ENCODE results near the gene SYT14. TPM values are rescaled to one million over a fixed set of nuclear protein-coding genes. Genes with fewer than 3 reads are reported as not detected.

The SYT14 gene
- total RNA-seq, 1 experiment from 2014 or later: 12.0 TPM

GRCh38 chr1:210117198-210117597 is 179.2 kb downstream of the SYT14 start (continued):
- TF ChIP-seq ZNF121 (CRISPR knock-in tag; IDR thresholded peaks at IDR 0.05) (no peak), OVOL2 (CRISPR knock-in tag; IDR thresholded peaks at IDR 0.05; ENCODE audit: borderline replicate concordance) (no peak), ETV6 (CRISPR knock-in tag; IDR thresholded peaks at IDR 0.05) (no peak), ZNF416 (CRISPR knock-in tag; IDR thresholded peaks at IDR 0.05) (no peak)

GRCh38 chr1:210117681-210118170 is 179.7 kb downstream of the SYT14 start:
- DNase-seq (ENCODE audit: low spot score) (no peak), ATAC-seq (no peak)
- Mint-ChIP-seq H3K9me3 (0 out of 2 replicates have a peak, but pooled peaks cover 3% of the 10 kb centered on the region), H3K27me3 (ENCODE audit: low read depth) (no peaks in the 10 kb centered on the region), H3K4me3 (no peak overlapping the region), H3K36me3 (no peaks in the 10 kb centered on the region), H3K4me1 (peaks cover 21% of the 10 kb centered on the region), H3K27ac (no peak overlapping the region)
- ChIA-PET POLR2A (no interaction called here), CTCF (no interaction called here)
- TF ChIP-seq, protein P1, sequence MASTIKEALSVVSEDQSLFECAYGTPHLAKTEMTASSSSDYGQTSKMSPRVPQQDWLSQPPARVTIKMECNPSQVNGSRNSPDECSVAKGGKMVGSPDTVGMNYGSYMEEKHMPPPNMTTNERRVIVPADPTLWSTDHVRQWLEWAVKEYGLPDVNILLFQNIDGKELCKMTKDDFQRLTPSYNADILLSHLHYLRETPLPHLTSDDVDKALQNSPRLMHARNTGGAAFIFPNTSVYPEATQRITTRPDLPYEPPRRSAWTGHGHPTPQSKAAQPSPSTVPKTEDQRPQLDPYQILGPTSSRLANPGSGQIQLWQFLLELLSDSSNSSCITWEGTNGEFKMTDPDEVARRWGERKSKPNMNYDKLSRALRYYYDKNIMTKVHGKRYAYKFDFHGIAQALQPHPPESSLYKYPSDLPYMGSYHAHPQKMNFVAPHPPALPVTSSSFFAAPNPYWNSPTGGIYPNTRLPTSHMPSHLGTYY (CRISPR knock-in tag; IDR thresholded peaks at IDR 0.05): no peak
- TF ChIP-seq, protein P2, sequence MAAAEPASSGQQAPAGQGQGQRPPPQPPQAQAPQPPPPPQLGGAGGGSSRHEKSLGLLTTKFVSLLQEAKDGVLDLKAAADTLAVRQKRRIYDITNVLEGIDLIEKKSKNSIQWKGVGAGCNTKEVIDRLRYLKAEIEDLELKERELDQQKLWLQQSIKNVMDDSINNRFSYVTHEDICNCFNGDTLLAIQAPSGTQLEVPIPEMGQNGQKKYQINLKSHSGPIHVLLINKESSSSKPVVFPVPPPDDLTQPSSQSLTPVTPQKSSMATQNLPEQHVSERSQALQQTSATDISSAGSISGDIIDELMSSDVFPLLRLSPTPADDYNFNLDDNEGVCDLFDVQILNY (CRISPR knock-in tag; IDR thresholded peaks at IDR 0.05): no peak
- no peak for TF ChIP-seq ZNF532 (CRISPR knock-in tag; IDR thresholded peaks at IDR 0.05; ENCODE audit: borderline replicate concordance)
- TF ChIP-seq, protein P3, sequence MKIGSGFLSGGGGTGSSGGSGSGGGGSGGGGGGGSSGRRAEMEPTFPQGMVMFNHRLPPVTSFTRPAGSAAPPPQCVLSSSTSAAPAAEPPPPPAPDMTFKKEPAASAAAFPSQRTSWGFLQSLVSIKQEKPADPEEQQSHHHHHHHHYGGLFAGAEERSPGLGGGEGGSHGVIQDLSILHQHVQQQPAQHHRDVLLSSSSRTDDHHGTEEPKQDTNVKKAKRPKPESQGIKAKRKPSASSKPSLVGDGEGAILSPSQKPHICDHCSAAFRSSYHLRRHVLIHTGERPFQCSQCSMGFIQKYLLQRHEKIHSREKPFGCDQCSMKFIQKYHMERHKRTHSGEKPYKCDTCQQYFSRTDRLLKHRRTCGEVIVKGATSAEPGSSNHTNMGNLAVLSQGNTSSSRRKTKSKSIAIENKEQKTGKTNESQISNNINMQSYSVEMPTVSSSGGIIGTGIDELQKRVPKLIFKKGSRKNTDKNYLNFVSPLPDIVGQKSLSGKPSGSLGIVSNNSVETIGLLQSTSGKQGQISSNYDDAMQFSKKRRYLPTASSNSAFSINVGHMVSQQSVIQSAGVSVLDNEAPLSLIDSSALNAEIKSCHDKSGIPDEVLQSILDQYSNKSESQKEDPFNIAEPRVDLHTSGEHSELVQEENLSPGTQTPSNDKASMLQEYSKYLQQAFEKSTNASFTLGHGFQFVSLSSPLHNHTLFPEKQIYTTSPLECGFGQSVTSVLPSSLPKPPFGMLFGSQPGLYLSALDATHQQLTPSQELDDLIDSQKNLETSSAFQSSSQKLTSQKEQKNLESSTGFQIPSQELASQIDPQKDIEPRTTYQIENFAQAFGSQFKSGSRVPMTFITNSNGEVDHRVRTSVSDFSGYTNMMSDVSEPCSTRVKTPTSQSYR (CRISPR knock-in tag; IDR thresholded peaks at IDR 0.05): no peak
- TF ChIP-seq ZNF317 (CRISPR knock-in tag; IDR thresholded peaks at IDR 0.05; ENCODE audit: borderline replicate concordance, low read depth): no peak
- no peak for TF ChIP-seq ZNF416 (CRISPR knock-in tag; IDR thresholded peaks at IDR 0.05)

DNA sequence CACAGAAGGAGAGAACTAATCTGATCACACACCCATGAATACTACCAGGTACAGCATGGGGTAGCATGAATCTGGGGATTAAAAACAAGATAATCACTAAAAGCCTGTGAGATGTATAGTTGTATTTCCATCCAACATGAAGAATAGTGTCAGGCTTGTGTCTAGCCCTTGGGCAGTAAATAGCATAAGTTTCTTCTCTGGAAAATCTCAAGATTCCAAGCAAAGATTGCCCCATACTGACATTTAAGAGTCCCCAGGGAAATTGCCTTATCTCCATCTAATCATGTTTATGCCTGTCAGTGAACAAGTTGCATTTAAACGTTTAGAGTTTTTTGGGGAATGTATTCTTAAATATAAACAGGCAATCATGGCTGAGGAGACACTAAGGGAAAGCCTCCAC is 185.4 kb downstream of the SYT14 start:
- DNase-seq (ENCODE audit: low spot score): no peak
- ATAC-seq: no peak
- no peak for TF ChIP-seq TCF7 (CRISPR knock-in tag; IDR thresholded peaks at IDR 0.05; ENCODE audit: low read depth)
- TF ChIP-seq ARID4B (CRISPR knock-in tag; IDR thresholded peaks at IDR 0.05; ENCODE audit: borderline replicate concordance): no peak
- TF ChIP-seq NR3C1 (CRISPR knock-in tag; conservative IDR thresholded peaks at IDR 0.05; ENCODE audit: low read depth): no peak
- no peak for TF ChIP-seq ZNF219 (CRISPR knock-in tag; IDR thresholded peaks at IDR 0.05; ENCODE audit: borderline replicate concordance)
- no peak for TF ChIP-seq ZNF671 (CRISPR knock-in tag; IDR thresholded peaks at IDR 0.05)
- TF ChIP-seq, protein P4, sequence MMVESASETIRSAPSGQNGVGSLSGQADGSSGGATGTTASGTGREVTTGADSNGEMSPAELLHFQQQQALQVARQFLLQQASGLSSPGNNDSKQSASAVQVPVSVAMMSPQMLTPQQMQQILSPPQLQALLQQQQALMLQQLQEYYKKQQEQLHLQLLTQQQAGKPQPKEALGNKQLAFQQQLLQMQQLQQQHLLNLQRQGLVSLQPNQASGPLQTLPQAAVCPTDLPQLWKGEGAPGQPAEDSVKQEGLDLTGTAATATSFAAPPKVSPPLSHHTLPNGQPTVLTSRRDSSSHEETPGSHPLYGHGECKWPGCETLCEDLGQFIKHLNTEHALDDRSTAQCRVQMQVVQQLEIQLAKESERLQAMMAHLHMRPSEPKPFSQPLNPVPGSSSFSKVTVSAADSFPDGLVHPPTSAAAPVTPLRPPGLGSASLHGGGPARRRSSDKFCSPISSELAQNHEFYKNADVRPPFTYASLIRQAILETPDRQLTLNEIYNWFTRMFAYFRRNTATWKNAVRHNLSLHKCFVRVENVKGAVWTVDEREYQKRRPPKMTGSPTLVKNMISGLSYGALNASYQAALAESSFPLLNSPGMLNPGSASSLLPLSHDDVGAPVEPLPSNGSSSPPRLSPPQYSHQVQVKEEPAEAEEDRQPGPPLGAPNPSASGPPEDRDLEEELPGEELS (CRISPR knock-in tag; IDR thresholded peaks at IDR 0.05): no peak
- TF ChIP-seq RORB (CRISPR knock-in tag; IDR thresholded peaks at IDR 0.05): no peak
- no peak for TF ChIP-seq IRF1 (CRISPR knock-in tag; IDR thresholded peaks at IDR 0.05)
- ChIA-PET CTCF (no interaction called here), POLR2A (no interaction called here)
- Mint-ChIP-seq H3K27ac (no peak overlapping the region), H3K27me3 (ENCODE audit: low read depth) (no peaks in the 10 kb centered on the region), H3K4me3 (no peak overlapping the region), H3K9me3 (0 out of 2 replicates have a peak, but pooled peaks cover 3% of the 10 kb centered on the region), H3K36me3 (no peaks in the 10 kb centered on the region), H3K4me1 (peaks cover 15% of the 10 kb centered on the region)

All from WTC11 (cell line).